Bronchial epithelial cell (primary cell): ENCODE measurements around the gene NFYC. TPM values are rescaled to one million over a fixed set of nuclear protein-coding genes. Genes with fewer than 3 reads are reported as not detected.

Experiments
- DNase-seq: peaks from one replicate; pipeline ENCODE4 v3.0.0-alpha.2; 2010; ENCODE audit warnings: low read depth
- FAIRE-seq: peaks from 2 replicates; lab custom pipeline; 2011; peaks lifted over from hg19 to GRCh38; lab: Jason Lieb, UNC
- H3K27me3 ChIP-seq: 2 replicates; pipeline ENCODE4 v1.5.1; 2011; ENCODE audit warnings: low read length; ENCODE audit not compliant: control insufficient read depth, insufficient read depth
- H3K36me3 ChIP-seq: 2 replicates; pipeline ENCODE4 v1.5.1; 2011; ENCODE audit warnings: low read length; ENCODE audit not compliant: control insufficient read depth, insufficient read depth
- H3K4me3 ChIP-seq: 2 replicates; pipeline ENCODE4 v1.5.1; 2011; ENCODE audit warnings: mild to moderate bottlenecking, low read depth, low read length, control low read depth
- CTCF ChIP-seq: IDR thresholded peaks from 2 replicates; pipeline ENCODE4 v1.5.1; 2011; ENCODE audit warnings: mild to moderate bottlenecking, moderate library complexity, low read length, control low read depth, inconsistent platforms; ENCODE audit not compliant: insufficient read depth, severe bottlenecking
- total RNA-seq: library from RNA; depleted of rRNA; stranded (reverse); fragments of >200 nt; gene quantifications from 2 replicates; pipeline ENCODE4 v1.2.1, GENCODE V29; 2014

NFYC gene
- total RNA-seq, 1 donor from 2014 or later = 22.9 TPM

- no peak for FAIRE-seq
- TF ChIP-seq CTCF = no peak
- H3K4me3 ChIP-seq = no peak overlapping the region
These were observed 41.9 kb upstream of the NFYC start for GRCh38 chr1:40649592-40649930.

DNA sequence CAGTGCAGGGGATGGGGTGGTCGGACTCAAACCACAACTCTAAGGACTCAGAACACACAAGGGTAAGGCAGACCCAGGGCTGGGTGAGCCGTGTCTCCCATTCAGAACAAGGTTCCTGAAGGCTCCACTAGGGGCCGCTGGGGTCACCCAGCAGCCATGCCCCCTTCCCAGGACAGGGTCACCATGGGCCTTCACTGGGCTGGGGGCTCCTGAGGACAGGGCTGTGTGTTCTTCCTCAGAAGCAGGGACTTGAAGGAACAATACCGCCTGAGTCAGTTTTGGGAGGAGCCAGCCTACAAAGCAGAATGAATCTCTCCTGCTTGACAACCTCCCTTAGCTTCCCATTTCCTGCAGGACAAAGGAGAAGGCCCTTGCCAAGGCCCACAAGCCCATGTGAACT, 41.4 kb upstream of the NFYC start:
- Histone ChIP-seq H3K27me3 (no peaks in the 10 kb centered on the region), H3K4me3 (no peak overlapping the region), H3K36me3 (no peaks in the 10 kb centered on the region)
- FAIRE-seq (no peak), DNase-seq (peak; percentile 38)
- TF ChIP-seq CTCF = peak; percentile 51

More at GRCh38 chr1:40649592-40649930, 41.9 kb upstream of the NFYC start:
- Histone ChIP-seq H3K27me3 (no peaks in the 10 kb centered on the region), H3K36me3 (no peaks in the 10 kb centered on the region)
- no peak for DNase-seq

- Histone ChIP-seq H3K27me3 (no peaks in the 10 kb centered on the region), H3K36me3 (no peaks in the 10 kb centered on the region), H3K4me3 (no peak overlapping the region)
- no peak for TF ChIP-seq CTCF
- no peak for FAIRE-seq
- peak; percentile 16 for DNase-seq
These were observed 40.2 kb upstream of the NFYC start for GRCh38 chr1:40651138-40651857.

- no peaks in the 10 kb centered on the region for H3K27me3 ChIP-seq
- peak; percentile 40 for FAIRE-seq
- no peak for DNase-seq
- no peak for TF ChIP-seq CTCF
- no peaks in the 10 kb centered on the region for H3K36me3 ChIP-seq
- no peak overlapping the region for H3K4me3 ChIP-seq
These were observed 39.0 kb upstream of the NFYC start for GRCh38 chr1:40652468-40652867.

DNA sequence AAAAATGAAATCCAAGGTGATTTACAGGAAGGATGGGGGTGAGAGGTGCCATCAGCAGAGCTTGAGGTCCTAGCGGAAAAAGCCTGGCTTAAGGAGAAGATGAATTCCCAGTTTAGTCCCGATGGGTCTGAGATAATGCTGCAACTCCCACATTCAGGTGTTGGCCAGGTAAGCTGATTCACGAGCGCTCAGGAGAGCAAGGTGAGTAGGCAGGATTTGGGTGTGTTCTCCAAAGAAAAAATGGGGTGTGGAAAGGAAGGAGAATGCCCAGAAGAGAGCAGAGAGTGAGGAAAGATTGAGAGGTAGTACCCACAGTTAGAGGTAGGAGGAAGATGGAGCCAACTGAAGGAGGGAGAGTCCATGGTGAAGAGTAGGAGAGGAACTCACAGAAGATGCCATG, 38.5 kb upstream of the NFYC start:
- DNase-seq (peak; percentile 52), FAIRE-seq (peak; percentile 79)
- H3K36me3 ChIP-seq = no peaks in the 10 kb centered on the region

More for the DNA sequence above, 38.5 kb upstream of the NFYC start:
- TF ChIP-seq CTCF = no peak
- Histone ChIP-seq H3K4me3 (no peak overlapping the region), H3K27me3 (no peaks in the 10 kb centered on the region)
